Mesenchymal stem cell (in vitro differentiated cells and primary cell): ENCODE measurements around the gene CD9.
A peak's percentile ranks its signal among the peaks of the same experiment; 100 is the strongest.

Experiments
- DNase-seq: peaks from one replicate; pipeline ENCODE4 v3.0.0-alpha.2; 2013
- H2AFZ ChIP-seq: one replicate; pipeline ENCODE4 v1.6.1; 2013; ENCODE audit warnings: low read depth, mild to moderate bottlenecking, control low read depth, inconsistent platforms, low read length, moderate library complexity
- H2AK5ac ChIP-seq: 2 replicates; pipeline ENCODE4 v1.6.1; 2013; ENCODE audit warnings: low read length, moderate library complexity, mild to moderate bottlenecking, inconsistent platforms; ENCODE audit not compliant: severe bottlenecking
- H2BK120ac ChIP-seq: one replicate; pipeline ENCODE4 v1.6.1; 2013; ENCODE audit warnings: low read depth, mild to moderate bottlenecking, inconsistent platforms, low read length, moderate library complexity
- H2BK12ac ChIP-seq, 2 experiments: one replicate each; pipeline ENCODE4 v1.6.1; 2013; ENCODE audit warnings: inconsistent platforms in 2 of 2, low read length in 2 of 2, mild to moderate bottlenecking in 2 of 2, moderate library complexity in 2 of 2, control low read depth in 1 of 2
- H2BK15ac ChIP-seq: one replicate; pipeline ENCODE4 v1.6.1; 2013; ENCODE audit warnings: mild to moderate bottlenecking, low read depth, inconsistent platforms; ENCODE audit not compliant: poor library complexity, severe bottlenecking
- H2BK5ac ChIP-seq: 2 replicates; pipeline ENCODE4 v1.6.1; 2013; ENCODE audit warnings: low read depth, mild to moderate bottlenecking, low read length, control low read depth, inconsistent platforms; ENCODE audit not compliant: poor library complexity, severe bottlenecking
- H3K14ac ChIP-seq, 2 experiments: one replicate each; pipeline ENCODE4 v1.6.1; 2013; ENCODE audit warnings: inconsistent platforms in 2 of 2, low read length in 2 of 2, control low read depth in 1 of 2, mild to moderate bottlenecking in 1 of 2, moderate library complexity in 1 of 2
- H3K18ac ChIP-seq, 2 experiments: one replicate each; pipeline ENCODE4 v1.6.1; 2013; ENCODE audit warnings: inconsistent platforms in 2 of 2, low read length in 2 of 2, control low read depth in 1 of 2, low read depth in 1 of 2, mild to moderate bottlenecking in 1 of 2
- H3K23ac ChIP-seq, 2 experiments: one replicate each; pipeline ENCODE4 v1.6.1; 2013; ENCODE audit warnings: inconsistent platforms in 2 of 2, low read length in 2 of 2, mild to moderate bottlenecking in 2 of 2, moderate library complexity in 2 of 2, control low read depth in 1 of 2
- H3K27ac ChIP-seq: 2 replicates; pipeline ENCODE4 v1.5.1; 2013; ENCODE audit warnings: mild to moderate bottlenecking, moderate library complexity, low read length, control low read depth, inconsistent platforms; ENCODE audit not compliant: poor library complexity, severe bottlenecking
- H3K27me3 ChIP-seq, 2 experiments: 2 replicates each; pipeline versions ENCODE4 v1.6.1 to v1.7.0; 2013; ENCODE audit warnings: low read length in 2 of 2, mild to moderate bottlenecking in 2 of 2, moderate library complexity in 2 of 2, control low read depth in 1 of 2, inconsistent platforms in 1 of 2; ENCODE audit not compliant: control insufficient read depth in 1 of 2, insufficient read depth in 1 of 2
- H3K36me3 ChIP-seq, 2 experiments: 2 replicates each; pipeline versions ENCODE4 v1.6.1 to v1.7.0; 2013; ENCODE audit warnings: low read length in 2 of 2, control low read depth in 1 of 2, inconsistent platforms in 1 of 2, low read depth in 1 of 2, mild to moderate bottlenecking in 1 of 2; ENCODE audit not compliant: insufficient read depth in 2 of 2, control insufficient read depth in 1 of 2
- H3K4ac ChIP-seq, 2 experiments: one replicate each; pipeline ENCODE4 v1.6.1; 2013; ENCODE audit warnings: inconsistent platforms in 2 of 2, low read length in 2 of 2, mild to moderate bottlenecking in 2 of 2, moderate library complexity in 2 of 2, control low read depth in 1 of 2, low read depth in 1 of 2
- H3K4me1 ChIP-seq: 2 replicates; pipeline ENCODE4 v1.6.1; 2013; ENCODE audit warnings: low read depth, low read length, control low read depth; ENCODE audit not compliant: control insufficient read depth, insufficient read depth
- H3K4me2 ChIP-seq: 2 replicates; pipeline ENCODE4 v1.6.1; 2013; ENCODE audit warnings: low read length, mild to moderate bottlenecking, inconsistent platforms; ENCODE audit not compliant: poor library complexity, severe bottlenecking
- H3K4me3 ChIP-seq, 2 experiments: 2 replicates each; pipeline versions ENCODE4 v1.5.1 to v1.7.0; 2013; ENCODE audit warnings: low read length in 2 of 2, mild to moderate bottlenecking in 2 of 2, control low read depth in 1 of 2, low read depth in 1 of 2; ENCODE audit not compliant: insufficient read depth in 1 of 2
- H3K79me1 ChIP-seq: replicated peaks from 2 replicates; pipeline ENCODE4 v1.6.1; 2013; ENCODE audit warnings: mild to moderate bottlenecking, control low read depth, low read length, inconsistent platforms; ENCODE audit not compliant: poor library complexity, severe bottlenecking
- H3K9ac ChIP-seq: 2 replicates; pipeline ENCODE4 v1.7.0; 2013; ENCODE audit warnings: mild to moderate bottlenecking, low read length, moderate library complexity
- H3K9me3 ChIP-seq: 2 replicates; pipeline ENCODE4 v1.7.0; 2013; ENCODE audit warnings: mild to moderate bottlenecking, low read length; ENCODE audit not compliant: control insufficient read depth
- H4K8ac ChIP-seq: one replicate; pipeline ENCODE4 v1.6.1; 2013; ENCODE audit warnings: inconsistent platforms, mild to moderate bottlenecking, low read length, moderate library complexity
- H4K91ac ChIP-seq: one replicate; pipeline ENCODE4 v1.6.1; 2013; ENCODE audit warnings: mild to moderate bottlenecking, low read length, inconsistent platforms
- WGBS: methylation state at CpG from one replicate; pipeline ENCODE4 v1.1.7; 2013; ENCODE audit warnings: mixed read lengths; 5-methylcytosine and 5-hydroxymethylcytosine counted together

CD9 gene

DNA sequence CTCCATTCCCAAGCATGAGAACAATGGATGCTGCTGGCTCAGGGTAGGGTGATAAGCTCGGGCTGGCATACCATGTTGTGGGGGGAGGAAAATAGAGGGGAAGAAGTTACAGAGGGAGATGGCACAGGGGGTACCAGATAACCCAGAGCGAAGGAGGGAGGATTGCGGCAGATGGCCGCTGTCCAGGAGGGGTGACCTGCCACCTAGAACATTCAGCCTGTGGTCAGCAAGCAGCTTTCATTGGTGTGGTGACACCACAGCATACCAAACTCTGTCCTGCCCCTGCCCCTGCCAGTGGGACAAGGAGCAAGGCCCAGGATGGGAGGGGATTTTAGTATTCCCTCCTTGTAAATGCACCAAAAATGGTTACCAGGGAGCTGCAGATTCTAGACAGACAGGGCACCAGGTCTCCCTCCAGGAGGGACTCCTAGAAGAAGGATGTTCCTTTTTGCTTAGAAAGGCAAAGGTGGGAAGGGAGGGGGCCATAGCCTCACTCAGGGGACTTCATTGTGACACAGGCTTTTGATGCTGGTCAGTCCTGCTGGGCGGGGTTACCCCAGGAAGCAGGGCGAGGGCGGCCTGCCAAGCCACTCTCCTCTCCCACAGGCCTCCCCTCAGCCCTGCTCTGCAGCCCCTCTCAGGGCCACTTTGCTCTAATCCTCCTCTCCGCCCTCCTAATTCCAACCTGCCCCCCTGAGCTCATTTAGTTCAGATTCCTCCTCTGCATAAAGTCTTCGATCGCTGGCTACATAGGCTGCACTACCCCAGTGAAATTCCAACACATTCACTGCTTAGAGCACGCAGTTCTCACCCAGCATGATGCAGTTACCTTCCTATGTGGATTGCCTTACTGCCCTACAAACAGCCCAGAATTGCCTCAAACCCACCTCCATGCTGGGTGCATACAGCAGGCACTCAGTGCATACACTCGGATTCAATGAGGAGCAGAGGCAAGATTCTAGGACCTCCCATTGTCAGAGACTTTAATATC is 74.3 kb downstream of the CD9 start:
- Histone ChIP-seq H3K27me3 (peaks cover 0 to 18% of the 10 kb centered on the region in 2 experiments), H4K91ac (no peak overlapping the region)
- WGBS, result 78% methylated on average over 12 of the region's 12 CpGs

DNA sequence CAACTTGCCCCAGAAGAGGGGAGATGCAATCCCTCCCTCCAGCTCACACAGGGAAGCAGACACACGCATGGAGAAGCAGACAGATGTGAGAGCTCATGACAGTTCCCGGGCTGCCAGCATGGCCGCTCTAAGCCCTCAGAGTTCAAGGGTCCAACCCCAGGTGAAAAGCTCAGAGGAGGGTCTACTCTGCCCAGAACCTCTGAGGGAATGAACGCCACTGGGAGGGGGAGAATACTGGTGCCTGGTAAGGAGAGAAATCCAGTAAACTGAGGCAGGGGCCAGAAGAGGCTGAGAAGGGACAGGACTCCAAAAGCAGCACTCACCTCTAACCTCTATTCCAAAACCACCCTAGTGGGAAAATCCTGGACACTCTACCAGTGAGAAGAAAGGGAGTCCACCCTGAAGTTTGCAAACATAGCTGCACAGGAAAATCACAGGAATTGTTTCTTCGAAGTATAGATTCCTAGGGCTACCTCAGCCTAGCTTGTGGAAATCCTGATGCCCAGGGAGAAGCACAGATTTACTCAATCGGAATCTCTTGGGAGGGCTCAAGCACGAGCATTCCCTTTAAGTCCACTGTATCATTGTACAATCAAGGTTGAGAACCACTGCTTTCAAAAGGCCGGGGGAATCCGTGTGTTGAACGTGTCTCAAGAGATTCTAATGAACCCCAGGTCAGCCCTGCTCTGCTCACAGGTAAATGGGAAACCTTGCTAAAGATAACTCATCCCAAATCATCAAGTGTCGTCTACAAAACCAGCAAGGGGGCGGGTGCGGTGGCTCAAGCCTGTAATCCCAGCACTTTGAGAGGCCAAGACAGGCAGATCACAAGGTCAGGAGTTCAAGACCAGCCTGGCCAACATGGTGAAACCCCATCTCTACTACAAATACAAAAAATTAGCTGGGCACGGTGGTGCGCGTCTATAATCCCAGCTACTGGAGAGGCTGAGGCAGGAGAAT is 76.0 kb downstream of the CD9 start:
- no peak overlapping the region for H3K4me3 ChIP-seq
- peak; percentile 37 for DNase-seq
- H2BK5ac ChIP-seq, result no peak overlapping the region
- H3K18ac ChIP-seq, result no peak overlapping the region
- peaks cover 0 to 18% of the 10 kb centered on the region in 2 experiments for H3K27me3 ChIP-seq
- H2BK12ac ChIP-seq, result no peak overlapping the region
- no peaks in the 10 kb centered on the region for H3K36me3 ChIP-seq
- no peak overlapping the region for H2BK15ac ChIP-seq
- no peak overlapping the region for H3K14ac ChIP-seq
- H3K4me2 ChIP-seq, result no peak overlapping the region
- no peak overlapping the region for H4K8ac ChIP-seq
- H3K9me3 ChIP-seq, result no peaks in the 10 kb centered on the region
- H2AK5ac ChIP-seq, result no peak overlapping the region
- no peak overlapping the region for H4K91ac ChIP-seq
- no peak overlapping the region for H3K23ac ChIP-seq
- H3K9ac ChIP-seq, result no peak overlapping the region
- no peaks in the 10 kb centered on the region for H3K79me1 ChIP-seq
- WGBS, result 78% methylated on average over 16 of the region's 16 CpGs
- no peak overlapping the region for H2BK120ac ChIP-seq
- H3K4me1 ChIP-seq, result peaks cover 34% of the 10 kb centered on the region
- no peak overlapping the region for H3K4ac ChIP-seq
- H3K27ac ChIP-seq, result no peak overlapping the region
- H2AFZ ChIP-seq, result no peak overlapping the region

More for the DNA sequence above, 74.3 kb downstream of the CD9 start:
- no peak overlapping the region for H3K23ac ChIP-seq
- no peak overlapping the region for H2AK5ac ChIP-seq
- no peak overlapping the region for H2BK5ac ChIP-seq
- H3K36me3 ChIP-seq, result no peaks in the 10 kb centered on the region
- no peak overlapping the region for H3K4me2 ChIP-seq
- no peaks in the 10 kb centered on the region for H3K9me3 ChIP-seq
- no peak overlapping the region for H2BK120ac ChIP-seq
- no peaks in the 10 kb centered on the region for H3K79me1 ChIP-seq
- no peak overlapping the region for H4K8ac ChIP-seq
- H3K14ac ChIP-seq, result peak overlapping the region in 1 of 2 experiments; percentile 53
- no peak overlapping the region for H2BK12ac ChIP-seq
- no peak for DNase-seq
- peak overlapping the region in 1 of 2 experiments; percentile 5 for H3K18ac ChIP-seq
- peaks cover 20% of the 10 kb centered on the region for H3K4me1 ChIP-seq
- no peak overlapping the region for H3K27ac ChIP-seq
- no peak overlapping the region for H3K4me3 ChIP-seq
- H3K4ac ChIP-seq, result no peak overlapping the region
- no peak overlapping the region for H2AFZ ChIP-seq
- H2BK15ac ChIP-seq, result no peak overlapping the region
- H3K9ac ChIP-seq, result no peak overlapping the region

DNA sequence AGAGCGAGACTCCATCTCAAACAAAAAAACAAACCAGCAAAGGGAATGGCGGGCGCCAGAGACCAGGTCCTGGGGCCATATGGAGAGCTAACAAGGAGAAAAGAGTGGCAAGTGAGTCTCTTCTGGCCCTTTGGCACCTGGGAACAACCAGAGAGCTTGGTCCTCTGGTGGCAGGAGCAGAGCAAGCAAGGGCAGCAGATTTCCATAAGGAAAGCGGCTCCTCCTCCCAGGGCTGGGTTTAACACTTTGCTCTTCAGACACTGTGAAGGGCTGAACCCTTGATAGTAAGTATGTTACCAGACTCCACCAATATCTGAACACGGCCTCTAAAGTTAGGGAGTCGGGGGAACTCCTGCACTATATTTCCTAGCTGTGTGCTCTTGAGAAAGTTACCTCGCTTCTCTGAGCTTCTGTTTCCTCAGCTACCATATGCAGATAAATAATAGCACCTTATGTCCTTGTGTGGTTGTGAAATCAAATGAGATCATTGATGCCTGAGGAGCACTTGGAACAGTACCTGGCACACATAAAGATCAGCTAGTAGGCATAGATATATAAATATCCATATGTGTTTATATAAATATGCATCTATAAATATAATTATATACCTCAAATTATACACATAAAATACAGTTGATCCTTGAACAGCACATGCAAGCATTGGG is 76.9 kb downstream of the CD9 start:
- 81% methylated on average over 6 of the region's 7 CpGs for WGBS

More for the DNA sequence above, 76.9 kb downstream of the CD9 start:
- H3K4me3 ChIP-seq, result no peak overlapping the region
- H2BK15ac ChIP-seq, result no peak overlapping the region
- H3K14ac ChIP-seq, result no peak overlapping the region
- H3K18ac ChIP-seq, result no peak overlapping the region
- H2BK12ac ChIP-seq, result no peak overlapping the region
- no peaks in the 10 kb centered on the region for H3K9me3 ChIP-seq
- no peak overlapping the region for H2AK5ac ChIP-seq
- H3K36me3 ChIP-seq, result no peaks in the 10 kb centered on the region
- no peak overlapping the region for H3K9ac ChIP-seq
- H2BK120ac ChIP-seq, result no peak overlapping the region
- H2BK5ac ChIP-seq, result no peak overlapping the region
- no peak overlapping the region for H3K23ac ChIP-seq
- no peaks in the 10 kb centered on the region for H3K79me1 ChIP-seq
- H3K27me3 ChIP-seq, result peaks cover 0 to 18% of the 10 kb centered on the region in 2 experiments
- H3K27ac ChIP-seq, result no peak overlapping the region
- H3K4me2 ChIP-seq, result no peak overlapping the region
- H2AFZ ChIP-seq, result no peak overlapping the region
- H3K4ac ChIP-seq, result no peak overlapping the region
- DNase-seq, result peak; percentile 34
- H4K91ac ChIP-seq, result no peak overlapping the region
- H4K8ac ChIP-seq, result no peak overlapping the region
- H3K4me1 ChIP-seq, result peaks cover 38% of the 10 kb centered on the region
